ENCODE data around the gene FIGNL1. TPM values are rescaled to one million over a fixed set of nuclear protein-coding genes. Genes with fewer than 3 reads are reported as not detected.

Gene FIGNL1
- total RNA-seq, 1 donor from 2014 or later = 27.5 TPM

- TF ChIP-seq CTCF (IDR thresholded peaks at IDR 0.05; ENCODE audit: insufficient read depth, low read length, poor library complexity, severe bottlenecking) = no peak
- no peak for DNase-seq (ENCODE audit: low read depth)
- Histone ChIP-seq H3K36me3 (ENCODE audit: control insufficient read depth, insufficient read depth, low read length) (no peaks in the 10 kb centered on the region), H3K4me3 (ENCODE audit: low read depth, low read length) (no peak overlapping the region), H3K27me3 (ENCODE audit: control insufficient read depth, insufficient read depth, low read length) (peaks cover 17% of the 10 kb centered on the region)
Observed at GRCh38 chr7:50399206-50399605, 50.9 kb downstream of the FIGNL1 start.

GRCh38 chr7:50397971-50398324, 52.2 kb downstream of the FIGNL1 start:
- DNase-seq (ENCODE audit: low read depth) = no peak
- Histone ChIP-seq H3K4me3 (ENCODE audit: low read depth, low read length) (no peak overlapping the region), H3K36me3 (ENCODE audit: control insufficient read depth, insufficient read depth, low read length) (no peaks in the 10 kb centered on the region), H3K27me3 (ENCODE audit: control insufficient read depth, insufficient read depth, low read length) (peaks cover 17% of the 10 kb centered on the region)
- TF ChIP-seq CTCF (IDR thresholded peaks at IDR 0.05; ENCODE audit: insufficient read depth, low read length, poor library complexity, severe bottlenecking) = no peak

GRCh38 chr7:50397320-50397970, 52.7 kb downstream of the FIGNL1 start:
- Histone ChIP-seq H3K4me3 (ENCODE audit: low read depth, low read length) (no peak overlapping the region), H3K27me3 (ENCODE audit: control insufficient read depth, insufficient read depth, low read length) (peaks cover 17% of the 10 kb centered on the region), H3K36me3 (ENCODE audit: control insufficient read depth, insufficient read depth, low read length) (no peaks in the 10 kb centered on the region)
- DNase-seq (ENCODE audit: low read depth) = no peak
- no peak for TF ChIP-seq CTCF (IDR thresholded peaks at IDR 0.05; ENCODE audit: insufficient read depth, low read length, poor library complexity, severe bottlenecking)

GRCh38 chr7:50396856-50397255, 53.3 kb downstream of the FIGNL1 start:
- Histone ChIP-seq H3K4me3 (ENCODE audit: low read depth, low read length) (no peak overlapping the region), H3K36me3 (ENCODE audit: control insufficient read depth, insufficient read depth, low read length) (no peaks in the 10 kb centered on the region), H3K27me3 (ENCODE audit: control insufficient read depth, insufficient read depth, low read length) (peaks cover 17% of the 10 kb centered on the region)
- no peak for TF ChIP-seq CTCF (IDR thresholded peaks at IDR 0.05; ENCODE audit: insufficient read depth, low read length, poor library complexity, severe bottlenecking)
- no peak for DNase-seq (ENCODE audit: low read depth)

- DNase-seq (ENCODE audit: low read depth) = no peak
- Histone ChIP-seq H3K36me3 (ENCODE audit: control insufficient read depth, insufficient read depth, low read length) (no peaks in the 10 kb centered on the region), H3K27me3 (ENCODE audit: control insufficient read depth, insufficient read depth, low read length) (peaks cover 2% of the 10 kb centered on the region), H3K4me3 (ENCODE audit: low read depth, low read length) (no peak overlapping the region)
- TF ChIP-seq CTCF (IDR thresholded peaks at IDR 0.05; ENCODE audit: insufficient read depth, low read length, poor library complexity, severe bottlenecking) = no peak
Observed at GRCh38 chr7:50394315-50394714, 55.8 kb downstream of the FIGNL1 start.

Other genes starting within 250 kb of the FIGNL1 start
- 0.33 and 1.3 TPM in 2 replicates for gene IKZF1, start 145.6 kb downstream of the FIGNL1 start, total RNA-seq
- not detected in 2 replicates for gene DDC, start 115.1 kb upstream of the FIGNL1 start, total RNA-seq